ENCODE data around the gene ABCA3.

Gene ABCA3

GRCh38 chr16:2372684-2373083 is 32.2 kb upstream of the ABCA3 start:
- Histone ChIP-seq H3K9me3 (ENCODE audit: control insufficient read depth, low read length) (no peaks in the 10 kb centered on the region), H3K4me3 (ENCODE audit: extremely low read depth, insufficient read depth, low read length, poor library complexity, severe bottlenecking) (no peak overlapping the region), H3K4me1 (ENCODE audit: control insufficient read depth, insufficient read depth, low read length, poor library complexity, severe bottlenecking) (no peaks in the 10 kb centered on the region), H3K27ac (ENCODE audit: low read depth, low read length, severe bottlenecking) (no peak overlapping the region), H3K36me3 (ENCODE audit: control insufficient read depth, insufficient read depth, low read length) (no peaks in the 10 kb centered on the region)
- WGBS, 2 experiments (ENCODE audit: insufficient coverage in 2 of 2): 67 to 100% methylated on average over 2 to 4 of the region's 4 CpGs

- Histone ChIP-seq H3K4me3 (ENCODE audit: extremely low read depth, insufficient read depth, low read length, poor library complexity, severe bottlenecking) (no peak overlapping the region), H3K9me3 (ENCODE audit: control insufficient read depth, low read length) (no peaks in the 10 kb centered on the region), H3K36me3 (ENCODE audit: control insufficient read depth, insufficient read depth, low read length) (no peaks in the 10 kb centered on the region), H3K4me1 (ENCODE audit: control insufficient read depth, insufficient read depth, low read length, poor library complexity, severe bottlenecking) (no peaks in the 10 kb centered on the region), H3K27ac (ENCODE audit: low read depth, low read length, severe bottlenecking) (no peak overlapping the region)
- 94% methylated on average over 2 of the region's 2 CpGs for WGBS, 2 experiments (ENCODE audit: insufficient coverage in 2 of 2)
These were observed 30.9 kb upstream of the ABCA3 start for GRCh38 chr16:2371421-2371820.

- H3K4me3 ChIP-seq (ENCODE audit: extremely low read depth, insufficient read depth, low read length, poor library complexity, severe bottlenecking): no peak overlapping the region
These were observed 30.2 kb upstream of the ABCA3 start for GRCh38 chr16:2370721-2371120.

GRCh38 chr16:2366660-2367309 is 26.3 kb upstream of the ABCA3 start:
- no peaks in the 10 kb centered on the region for H3K36me3 ChIP-seq (ENCODE audit: control insufficient read depth, insufficient read depth, low read length)
- no peak overlapping the region for H3K4me3 ChIP-seq (ENCODE audit: extremely low read depth, insufficient read depth, low read length, poor library complexity, severe bottlenecking)
- H3K9me3 ChIP-seq (ENCODE audit: control insufficient read depth, low read length): no peaks in the 10 kb centered on the region
- 93 to 95% methylated on average over 6 to 8 of the region's 13 CpGs for WGBS, 2 experiments (ENCODE audit: insufficient coverage in 2 of 2)
- H3K4me1 ChIP-seq (ENCODE audit: control insufficient read depth, insufficient read depth, low read length, poor library complexity, severe bottlenecking): no peaks in the 10 kb centered on the region
- H3K27ac ChIP-seq (ENCODE audit: low read depth, low read length, severe bottlenecking): no peak overlapping the region

More at GRCh38 chr16:2370721-2371120, 30.2 kb upstream of the ABCA3 start:
- Histone ChIP-seq H3K9me3 (ENCODE audit: control insufficient read depth, low read length) (no peaks in the 10 kb centered on the region), H3K4me1 (ENCODE audit: control insufficient read depth, insufficient read depth, low read length, poor library complexity, severe bottlenecking) (no peaks in the 10 kb centered on the region), H3K27ac (ENCODE audit: low read depth, low read length, severe bottlenecking) (no peak overlapping the region), H3K36me3 (ENCODE audit: control insufficient read depth, insufficient read depth, low read length) (no peaks in the 10 kb centered on the region)

DNA sequence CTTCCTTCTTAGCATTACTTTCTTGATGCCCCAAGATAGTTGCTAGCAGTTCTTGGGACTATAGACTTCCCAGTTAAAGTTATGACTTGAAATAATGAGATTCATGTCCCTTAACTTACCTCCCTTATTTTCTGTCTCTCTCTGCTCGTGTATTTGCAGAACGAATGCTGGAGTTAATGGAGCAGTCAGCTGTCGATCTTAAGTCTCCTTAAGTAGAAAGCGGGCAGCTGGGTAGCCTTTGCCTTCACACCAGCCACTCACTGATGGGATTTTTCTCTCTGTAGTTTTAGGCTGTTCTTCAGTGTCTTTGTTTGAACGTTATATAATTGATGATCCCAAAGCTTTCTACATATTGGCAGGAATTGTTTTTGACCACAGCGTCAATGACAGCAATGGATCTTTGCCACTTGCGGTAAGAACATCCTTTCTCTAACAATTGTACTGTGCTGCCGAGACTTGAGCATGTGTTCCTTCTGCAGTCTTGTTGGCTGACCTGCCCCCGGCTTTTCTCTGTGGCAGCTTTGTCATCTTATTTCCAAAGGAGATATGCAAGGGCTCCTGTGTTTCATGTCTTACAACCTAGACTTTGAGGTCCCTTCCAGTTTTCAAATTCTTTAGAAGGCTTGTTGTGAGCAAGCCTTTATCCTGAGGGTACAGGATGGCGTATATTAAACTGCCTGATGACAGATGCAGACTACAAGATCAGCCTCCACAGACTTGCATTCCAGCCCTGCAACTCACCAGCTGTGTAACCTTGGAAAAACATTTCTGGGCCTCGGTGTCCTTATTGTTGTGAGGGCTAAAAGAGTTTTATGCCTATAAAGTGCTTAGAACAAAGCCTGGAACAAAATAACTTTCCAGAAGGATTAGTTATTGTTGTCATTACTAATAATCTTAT is 25.1 kb upstream of the ABCA3 start:
- no peak overlapping the region for H3K4me3 ChIP-seq (ENCODE audit: extremely low read depth, insufficient read depth, low read length, poor library complexity, severe bottlenecking)
- H3K9me3 ChIP-seq (ENCODE audit: control insufficient read depth, low read length): no peaks in the 10 kb centered on the region
- WGBS, 2 experiments (ENCODE audit: insufficient coverage in 2 of 2): 90 to 93% methylated on average over 9 of the region's 11 CpGs
- no peaks in the 10 kb centered on the region for H3K4me1 ChIP-seq (ENCODE audit: control insufficient read depth, insufficient read depth, low read length, poor library complexity, severe bottlenecking)
- H3K36me3 ChIP-seq (ENCODE audit: control insufficient read depth, insufficient read depth, low read length): no peaks in the 10 kb centered on the region
- peak overlapping the region; percentile 23 for H3K27ac ChIP-seq (ENCODE audit: low read depth, low read length, severe bottlenecking)

DNA sequence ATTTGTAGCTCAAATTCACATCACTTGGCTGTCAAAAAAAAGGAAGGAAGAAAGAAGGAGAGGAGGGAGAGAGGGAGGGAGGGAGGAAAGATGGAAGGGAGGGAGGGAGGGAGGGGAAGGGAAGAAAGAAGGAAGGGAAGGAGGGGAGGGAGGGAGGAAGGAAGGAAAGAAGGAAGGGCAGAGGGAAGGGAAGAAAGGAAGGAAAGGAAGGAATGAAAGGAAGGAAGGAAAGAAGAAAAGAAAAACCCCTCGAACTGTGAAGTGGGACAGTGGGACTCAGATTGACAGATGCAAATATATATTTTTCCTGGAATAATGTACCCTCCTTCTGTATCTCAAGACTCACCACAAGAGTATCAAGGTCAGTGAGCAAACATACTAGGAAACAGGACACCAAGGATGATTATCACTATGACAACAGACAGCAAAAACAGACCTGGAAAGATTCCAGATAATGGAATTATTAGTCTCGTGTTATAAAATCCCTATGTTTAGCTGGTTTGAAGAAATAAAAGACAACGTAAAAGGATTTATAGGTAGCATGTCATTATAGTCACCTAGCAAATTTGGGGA is 24.2 kb upstream of the ABCA3 start:
- Histone ChIP-seq H3K4me1 (ENCODE audit: control insufficient read depth, insufficient read depth, low read length, poor library complexity, severe bottlenecking) (no peaks in the 10 kb centered on the region), H3K9me3 (ENCODE audit: control insufficient read depth, low read length) (no peaks in the 10 kb centered on the region), H3K27ac (ENCODE audit: low read depth, low read length, severe bottlenecking) (peak overlapping the region; percentile 23), H3K4me3 (ENCODE audit: extremely low read depth, insufficient read depth, low read length, poor library complexity, severe bottlenecking) (no peak overlapping the region), H3K36me3 (ENCODE audit: control insufficient read depth, insufficient read depth, low read length) (no peaks in the 10 kb centered on the region)
- no CpG with 5 or more reads among the region's 3 CpGs for WGBS, 2 experiments (ENCODE audit: insufficient coverage in 2 of 2)

DNA sequence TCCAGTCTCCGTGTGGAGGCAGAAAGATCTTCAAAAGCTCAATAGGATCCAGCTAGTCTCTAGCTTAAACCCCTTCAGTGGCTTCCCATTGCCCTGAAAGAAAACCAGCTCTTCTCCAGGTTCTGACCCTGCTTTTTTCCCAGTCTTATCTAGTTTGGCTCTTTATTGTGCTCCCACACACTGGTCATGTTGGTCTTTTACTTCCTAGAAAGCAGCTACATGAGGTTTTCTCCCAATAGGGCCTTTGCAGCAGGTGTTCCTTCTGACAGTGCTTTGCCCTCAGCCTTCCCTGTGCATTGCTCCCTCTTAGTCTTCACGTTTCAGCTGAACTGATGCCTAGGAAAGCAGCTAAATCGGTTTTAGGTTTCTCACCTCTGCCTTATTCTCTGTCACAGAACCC is 21.7 kb upstream of the ABCA3 start:
- WGBS, 2 experiments (ENCODE audit: insufficient coverage in 2 of 2): 46 to 75% methylated on average over 2 to 3 of the region's 3 CpGs
- H3K36me3 ChIP-seq (ENCODE audit: control insufficient read depth, insufficient read depth, low read length): no peaks in the 10 kb centered on the region
- H3K9me3 ChIP-seq (ENCODE audit: control insufficient read depth, low read length): no peaks in the 10 kb centered on the region
- no peak overlapping the region for H3K27ac ChIP-seq (ENCODE audit: low read depth, low read length, severe bottlenecking)
- H3K4me3 ChIP-seq (ENCODE audit: extremely low read depth, insufficient read depth, low read length, poor library complexity, severe bottlenecking): no peak overlapping the region
- no peaks in the 10 kb centered on the region for H3K4me1 ChIP-seq (ENCODE audit: control insufficient read depth, insufficient read depth, low read length, poor library complexity, severe bottlenecking)

- Histone ChIP-seq H3K4me1 (ENCODE audit: control insufficient read depth, insufficient read depth, low read length, poor library complexity, severe bottlenecking) (no peaks in the 10 kb centered on the region), H3K36me3 (ENCODE audit: control insufficient read depth, insufficient read depth, low read length) (no peaks in the 10 kb centered on the region), H3K27ac (ENCODE audit: low read depth, low read length, severe bottlenecking) (no peak overlapping the region), H3K4me3 (ENCODE audit: extremely low read depth, insufficient read depth, low read length, poor library complexity, severe bottlenecking) (no peak overlapping the region), H3K9me3 (ENCODE audit: control insufficient read depth, low read length) (no peaks in the 10 kb centered on the region)
- 84 to 86% methylated on average over 3 to 4 of the region's 4 CpGs for WGBS, 2 experiments (ENCODE audit: insufficient coverage in 2 of 2)
These were observed 20.6 kb upstream of the ABCA3 start for GRCh38 chr16:2361129-2361528.

GRCh38 chr16:2359919-2360318 is 19.4 kb upstream of the ABCA3 start:
- 95 to 97% methylated on average over 4 of the region's 4 CpGs for WGBS, 2 experiments (ENCODE audit: insufficient coverage in 2 of 2)
- H3K4me1 ChIP-seq (ENCODE audit: control insufficient read depth, insufficient read depth, low read length, poor library complexity, severe bottlenecking): no peaks in the 10 kb centered on the region
- H3K27ac ChIP-seq (ENCODE audit: low read depth, low read length, severe bottlenecking): no peak overlapping the region
- no peaks in the 10 kb centered on the region for H3K9me3 ChIP-seq (ENCODE audit: control insufficient read depth, low read length)
- H3K4me3 ChIP-seq (ENCODE audit: extremely low read depth, insufficient read depth, low read length, poor library complexity, severe bottlenecking): no peak overlapping the region
- no peaks in the 10 kb centered on the region for H3K36me3 ChIP-seq (ENCODE audit: control insufficient read depth, insufficient read depth, low read length)

- Histone ChIP-seq H3K4me3 (ENCODE audit: extremely low read depth, insufficient read depth, low read length, poor library complexity, severe bottlenecking) (no peak overlapping the region), H3K36me3 (ENCODE audit: control insufficient read depth, insufficient read depth, low read length) (no peaks in the 10 kb centered on the region), H3K27ac (ENCODE audit: low read depth, low read length, severe bottlenecking) (no peak overlapping the region), H3K4me1 (ENCODE audit: control insufficient read depth, insufficient read depth, low read length, poor library complexity, severe bottlenecking) (no peaks in the 10 kb centered on the region), H3K9me3 (ENCODE audit: control insufficient read depth, low read length) (no peaks in the 10 kb centered on the region)
- whole genome bisulfite sequencing, 2 experiments (ENCODE audit: insufficient coverage in 2 of 2): 100% methylated on average over 1 of the region's 3 CpGs; no CpG with 5 or more reads in 1 of the 2 experiments
These were observed 18.3 kb upstream of the ABCA3 start for GRCh38 chr16:2358811-2359210.

DNA sequence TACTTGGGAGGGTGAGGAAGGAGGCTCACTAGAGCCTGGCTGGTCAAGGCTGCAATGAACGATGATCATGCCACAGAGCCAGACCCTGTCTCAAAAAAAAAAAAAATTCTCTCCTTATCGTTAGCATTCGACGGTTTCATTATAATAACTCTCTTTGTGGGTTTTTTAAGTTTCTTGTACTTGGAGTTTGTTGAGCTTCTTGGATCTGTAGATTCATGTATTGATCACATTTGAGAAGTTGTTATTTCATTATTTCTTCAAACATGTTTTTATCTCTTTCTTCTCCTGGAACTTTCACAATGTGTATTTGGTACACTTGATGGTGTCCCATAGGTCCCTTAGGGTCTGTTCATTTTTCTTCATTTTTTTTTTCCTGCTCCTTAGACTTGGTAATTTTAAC is 16.8 kb upstream of the ABCA3 start:
- Histone ChIP-seq H3K4me1 (ENCODE audit: control insufficient read depth, insufficient read depth, low read length, poor library complexity, severe bottlenecking) (no peaks in the 10 kb centered on the region), H3K9me3 (ENCODE audit: control insufficient read depth, low read length) (no peaks in the 10 kb centered on the region), H3K36me3 (ENCODE audit: control insufficient read depth, insufficient read depth, low read length) (no peaks in the 10 kb centered on the region), H3K4me3 (ENCODE audit: extremely low read depth, insufficient read depth, low read length, poor library complexity, severe bottlenecking) (no peak overlapping the region), H3K27ac (ENCODE audit: low read depth, low read length, severe bottlenecking) (no peak overlapping the region)
- no CpG with 5 or more reads among the region's 4 CpGs for WGBS, 2 experiments (ENCODE audit: insufficient coverage in 2 of 2)
